ENCODE results near the gene CDR2. TPM values are rescaled to one million over a fixed set of nuclear protein-coding genes. Genes with fewer than 3 reads are reported as not detected.

Gene CDR2
- total and polyA plus RNA-seq, 2 donors (not counting 1 experiment from before 2014, with no cell fraction given): 8.0 to 11.3 TPM

DNA sequence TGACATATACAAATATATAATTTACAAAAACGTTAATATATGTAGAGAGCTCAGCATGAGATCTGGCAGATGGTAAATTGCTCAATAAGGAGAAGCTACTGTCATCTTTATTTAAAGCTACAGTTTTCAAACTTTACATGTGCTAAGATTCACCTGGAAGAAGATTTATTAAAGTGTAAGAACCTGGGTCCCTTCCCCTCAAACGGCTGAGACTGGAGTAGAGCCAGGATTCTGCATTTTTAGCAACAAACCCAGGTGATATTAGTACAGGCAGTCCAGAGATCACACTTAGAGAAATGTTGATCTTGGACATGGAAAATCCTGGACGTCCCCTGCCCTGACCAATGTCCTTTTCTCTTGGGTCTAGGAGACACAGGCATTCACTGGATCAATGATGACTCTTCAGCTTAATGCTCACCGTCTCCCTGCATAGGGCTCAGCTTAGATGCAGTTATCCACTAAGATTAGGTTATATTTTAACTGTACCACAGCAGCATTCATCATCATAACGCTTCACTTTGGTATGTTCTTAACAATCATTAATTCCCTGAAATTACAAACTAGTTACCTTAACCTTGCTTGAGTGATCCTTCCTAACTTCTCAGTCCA, 20.4 kb downstream of the CDR2 start:
- Mint-ChIP-seq H3K27me3 (no peaks in the 10 kb centered on the region), H3K27ac (no peak overlapping the region), H3K4me3 (no peak overlapping the region), H3K9me3 (ENCODE audit: insufficient read depth) (no peaks in the 10 kb centered on the region), H3K4me1 (peaks cover 31% of the 10 kb centered on the region)
- Histone ChIP-seq H3K4me1 (ENCODE audit: control insufficient read depth in 2 of 2, insufficient read depth in 2 of 2, low read length in 2 of 2) (peaks cover 14 to 26% of the 10 kb centered on the region in 2 donors), H4K20me1 (ENCODE audit: control insufficient read depth, insufficient read depth, low read length, poor library complexity, severe bottlenecking) (no peaks in the 10 kb centered on the region), H3K9me3 (ENCODE audit: control extremely low read depth in 1 of 3, control insufficient read depth in 2 of 3, insufficient read depth in 1 of 3, low read length in 2 of 3) (no peaks in the 10 kb centered on the region), H2AFZ (ENCODE audit: insufficient read depth, low read depth, low read length, poor library complexity, severe bottlenecking) (no peak overlapping the region), H3K79me2 (ENCODE audit: control insufficient read depth, insufficient read depth, low read length) (no peaks in the 10 kb centered on the region), H3K27me3 (replicated peaks in 1 of 4; ENCODE audit: control extremely low read depth in 1 of 4, control insufficient read depth in 3 of 4, insufficient read depth in 4 of 4, low read length in 3 of 4) (no peaks in the 10 kb centered on the region), H3K9ac (ENCODE audit: low read length) (no peak overlapping the region), H3K36me3 (replicated peaks in 1 of 2; ENCODE audit: control extremely low read depth in 1 of 2, control insufficient read depth in 1 of 2, extremely low read depth in 1 of 2, insufficient read depth in 2 of 2, low read length in 1 of 2) (peaks cover 0 to 6% of the 10 kb centered on the region in 2 experiments), H3K27ac (ENCODE audit: low read length in 2 of 2) (no peak overlapping the region), H3K4me2 (replicated peaks; ENCODE audit: low read depth, low read length, poor library complexity, severe bottlenecking) (no peak overlapping the region), H3K4me3 (ENCODE audit: control extremely low read depth in 1 of 5, extremely low read depth in 1 of 5, insufficient read depth in 1 of 5, low read depth in 2 of 5, low read length in 4 of 5) (no peak overlapping the region)
- intact Hi-C loops (cut with micrococcal nuclease): no loop called here
- ChIA-PET POLR2A (no interaction called here), CTCF (no interaction called here)
- TF ChIP-seq, protein P1, sequence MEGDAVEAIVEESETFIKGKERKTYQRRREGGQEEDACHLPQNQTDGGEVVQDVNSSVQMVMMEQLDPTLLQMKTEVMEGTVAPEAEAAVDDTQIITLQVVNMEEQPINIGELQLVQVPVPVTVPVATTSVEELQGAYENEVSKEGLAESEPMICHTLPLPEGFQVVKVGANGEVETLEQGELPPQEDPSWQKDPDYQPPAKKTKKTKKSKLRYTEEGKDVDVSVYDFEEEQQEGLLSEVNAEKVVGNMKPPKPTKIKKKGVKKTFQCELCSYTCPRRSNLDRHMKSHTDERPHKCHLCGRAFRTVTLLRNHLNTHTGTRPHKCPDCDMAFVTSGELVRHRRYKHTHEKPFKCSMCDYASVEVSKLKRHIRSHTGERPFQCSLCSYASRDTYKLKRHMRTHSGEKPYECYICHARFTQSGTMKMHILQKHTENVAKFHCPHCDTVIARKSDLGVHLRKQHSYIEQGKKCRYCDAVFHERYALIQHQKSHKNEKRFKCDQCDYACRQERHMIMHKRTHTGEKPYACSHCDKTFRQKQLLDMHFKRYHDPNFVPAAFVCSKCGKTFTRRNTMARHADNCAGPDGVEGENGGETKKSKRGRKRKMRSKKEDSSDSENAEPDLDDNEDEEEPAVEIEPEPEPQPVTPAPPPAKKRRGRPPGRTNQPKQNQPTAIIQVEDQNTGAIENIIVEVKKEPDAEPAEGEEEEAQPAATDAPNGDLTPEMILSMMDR (IDR thresholded peaks at IDR 0.05): no peak
- no peak for TF ChIP-seq EZH2 (IDR thresholded peaks at IDR 0.05; ENCODE audit: borderline replicate concordance, insufficient read depth, low read depth, low read length, poor library complexity, severe bottlenecking)
- ATAC-seq (ENCODE audit: low read depth) (no peak), DNase-seq (no peak)
- 100% methylated on average over 3 of the region's 5 CpGs for WGBS (ENCODE audit: insufficient coverage)

DNA sequence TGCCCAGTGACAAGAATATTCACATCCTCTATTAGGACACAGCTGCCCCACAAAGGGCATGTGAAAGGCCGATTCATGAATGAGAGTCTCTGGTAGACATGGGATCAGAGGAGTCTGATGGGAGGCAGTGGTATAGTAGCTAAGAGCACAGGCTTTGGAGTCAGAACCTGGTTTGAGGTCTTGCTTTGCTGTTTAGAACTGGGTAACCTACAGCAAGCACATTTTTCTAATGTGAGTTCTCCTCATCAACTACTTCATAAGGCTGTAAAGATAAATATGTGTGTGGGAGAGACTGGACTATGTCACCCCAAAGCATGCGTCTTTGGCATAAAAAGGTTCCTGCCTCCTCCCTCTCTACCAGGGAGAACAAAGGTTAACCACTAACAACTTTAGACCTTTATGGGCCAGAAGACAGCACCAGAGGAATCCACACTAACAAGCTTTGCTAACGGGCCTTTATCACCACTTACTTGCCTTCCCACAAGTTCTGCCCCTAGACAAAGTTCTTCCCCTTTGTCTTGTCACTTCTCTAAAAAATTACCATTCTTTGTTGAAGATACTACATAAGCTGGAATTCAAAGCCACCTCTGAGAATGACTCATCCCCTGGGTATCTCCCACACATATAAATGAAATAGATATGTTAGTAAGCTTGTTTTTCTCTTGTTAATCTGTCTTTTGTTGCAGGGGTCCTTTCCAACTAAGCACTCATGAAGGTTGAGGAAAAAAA, 21.1 kb downstream of the CDR2 start:
- ChIA-PET CTCF (interaction anchor here (0.6 kb wide), 1 partner anchor 157 kb away, joined by 4 read pairs; no protein-coding TSS in a partner anchor), POLR2A (no interaction called here)
- WGBS (ENCODE audit: insufficient coverage): 44% methylated on average over 1 of the region's 3 CpGs
- no peaks in the 10 kb centered on the region for H3K9me3 ChIP-seq (ENCODE audit: control extremely low read depth in 1 of 3, control insufficient read depth in 2 of 3, insufficient read depth in 1 of 3, low read length in 2 of 3)
- DNase-seq: no peak
- no peak for TF ChIP-seq EZH2 (IDR thresholded peaks at IDR 0.05; ENCODE audit: borderline replicate concordance, insufficient read depth, low read depth, low read length, poor library complexity, severe bottlenecking)
- TF ChIP-seq, protein P1 (IDR thresholded peaks at IDR 0.05): no peak
- Mint-ChIP-seq H3K27ac (no peak overlapping the region), H3K27me3 (no peaks in the 10 kb centered on the region), H3K4me3 (no peak overlapping the region), H3K4me1 (peaks cover 28% of the 10 kb centered on the region), H3K9me3 (ENCODE audit: insufficient read depth) (no peaks in the 10 kb centered on the region)
- peak; percentile 26 for ATAC-seq (ENCODE audit: low read depth)
- H3K9ac ChIP-seq (ENCODE audit: low read length): no peak overlapping the region
- H2AFZ ChIP-seq (ENCODE audit: insufficient read depth, low read depth, low read length, poor library complexity, severe bottlenecking): no peak overlapping the region
- peaks cover 0 to 9% of the 10 kb centered on the region in 2 experiments for H3K36me3 ChIP-seq (replicated peaks in 1 of 2; ENCODE audit: control extremely low read depth in 1 of 2, control insufficient read depth in 1 of 2, extremely low read depth in 1 of 2, insufficient read depth in 2 of 2, low read length in 1 of 2)
- H3K27ac ChIP-seq (ENCODE audit: low read length in 2 of 2): no peak overlapping the region
- no peak overlapping the region for H3K4me2 ChIP-seq (replicated peaks; ENCODE audit: low read depth, low read length, poor library complexity, severe bottlenecking)
- H3K79me2 ChIP-seq (ENCODE audit: control insufficient read depth, insufficient read depth, low read length): no peaks in the 10 kb centered on the region
- intact Hi-C loops (cut with micrococcal nuclease): no loop called here
- no peaks in the 10 kb centered on the region for H3K27me3 ChIP-seq (replicated peaks in 1 of 4; ENCODE audit: control extremely low read depth in 1 of 4, control insufficient read depth in 3 of 4, insufficient read depth in 4 of 4, low read length in 3 of 4)
- no peaks in the 10 kb centered on the region for H4K20me1 ChIP-seq (ENCODE audit: control insufficient read depth, insufficient read depth, low read length, poor library complexity, severe bottlenecking)
- H3K4me1 ChIP-seq (ENCODE audit: control insufficient read depth in 2 of 2, insufficient read depth in 2 of 2, low read length in 2 of 2): peaks cover 14 to 25% of the 10 kb centered on the region in 2 donors
- H3K4me3 ChIP-seq (ENCODE audit: control extremely low read depth in 1 of 5, extremely low read depth in 1 of 5, insufficient read depth in 1 of 5, low read depth in 2 of 5, low read length in 4 of 5): no peak overlapping the region
